KMS-11 (cell line): Measurements from ENCODE around the gene PYROXD2.

Experiments used
- H2AFZ ChIP-seq: fragments of 200-600 bp; sonication (generic); 2 replicates; pipeline ENCODE4 v1.6.1; 2016; ENCODE audit warnings: antibody characterized with exemption, mixed run types, low read depth
- H3K27ac ChIP-seq: fragments of 200-600 bp; sonication (generic); 2 replicates; pipeline ENCODE4 v1.6.1; 2016; ENCODE audit warnings: mild to moderate bottlenecking, mixed run types
- H3K27me3 ChIP-seq: fragments of 200-600 bp; sonication (generic); 2 replicates; pipeline ENCODE4 v1.6.1; 2017; ENCODE audit warnings: mild to moderate bottlenecking, low read depth, mixed run types, moderate library complexity; ENCODE audit not compliant: insufficient read depth
- H3K36me3 ChIP-seq: fragments of 200-600 bp; sonication (generic); 2 replicates; pipeline ENCODE4 v1.6.1; 2017; ENCODE audit warnings: mild to moderate bottlenecking, mixed run types; ENCODE audit not compliant: insufficient read depth
- H3K4me1 ChIP-seq: fragments of 200-600 bp; sonication (generic); 2 replicates; pipeline ENCODE4 v1.6.1; 2016; ENCODE audit warnings: mild to moderate bottlenecking, low read depth, mixed run types; ENCODE audit not compliant: poor library complexity, severe bottlenecking
- H3K4me2 ChIP-seq: fragments of 200-600 bp; sonication (generic); 2 replicates; pipeline ENCODE4 v1.7.0; 2016; ENCODE audit warnings: mild to moderate bottlenecking, mixed run types
- H3K4me3 ChIP-seq: fragments of 200-600 bp; sonication (generic); IDR thresholded peaks from 2 replicates; pipeline ENCODE4 v1.6.1; 2017; ENCODE audit warnings: low read depth, low read length, mixed read lengths; ENCODE audit not compliant: insufficient read depth
- H3K79me2 ChIP-seq: fragments of 200-600 bp; sonication (generic); 2 replicates; pipeline ENCODE4 v1.6.1; 2016; ENCODE audit warnings: low read depth, mixed run types; ENCODE audit not compliant: insufficient read depth
- H3K9ac ChIP-seq: fragments of 200-600 bp; sonication (generic); 2 replicates; pipeline ENCODE4 v1.6.1; 2016; ENCODE audit warnings: mild to moderate bottlenecking, mixed run types
- H4K20me1 ChIP-seq: fragments of 200-600 bp; sonication (generic); 2 replicates; pipeline ENCODE4 v1.6.1; 2016; ENCODE audit warnings: mild to moderate bottlenecking, mixed run types; ENCODE audit not compliant: insufficient read depth
- TF ChIP-seq, protein P1 (sequence below): fragments of 200-600 bp; sonication (generic); conservative IDR thresholded peaks from 2 replicates; pipeline ENCODE4 v1.6.1; 2017; ENCODE audit warnings: low read depth, mild to moderate bottlenecking, antibody characterized with exemption, low read length, moderate library complexity, mixed read lengths

The PYROXD2 gene

GRCh38 chr10:98456043-98456570 is 41.1 kb upstream of the PYROXD2 start:
- Histone ChIP-seq H3K27me3 (no peaks in the 10 kb centered on the region), H2AFZ (no peak overlapping the region), H3K9ac (no peak overlapping the region), H3K4me1 (no peaks in the 10 kb centered on the region), H3K4me2 (no peak overlapping the region), H3K36me3 (no peaks in the 10 kb centered on the region), H3K79me2 (no peaks in the 10 kb centered on the region), H3K4me3 (no peak overlapping the region), H3K27ac (no peak overlapping the region), H4K20me1 (no peaks in the 10 kb centered on the region)
- TF ChIP-seq, protein P1, sequence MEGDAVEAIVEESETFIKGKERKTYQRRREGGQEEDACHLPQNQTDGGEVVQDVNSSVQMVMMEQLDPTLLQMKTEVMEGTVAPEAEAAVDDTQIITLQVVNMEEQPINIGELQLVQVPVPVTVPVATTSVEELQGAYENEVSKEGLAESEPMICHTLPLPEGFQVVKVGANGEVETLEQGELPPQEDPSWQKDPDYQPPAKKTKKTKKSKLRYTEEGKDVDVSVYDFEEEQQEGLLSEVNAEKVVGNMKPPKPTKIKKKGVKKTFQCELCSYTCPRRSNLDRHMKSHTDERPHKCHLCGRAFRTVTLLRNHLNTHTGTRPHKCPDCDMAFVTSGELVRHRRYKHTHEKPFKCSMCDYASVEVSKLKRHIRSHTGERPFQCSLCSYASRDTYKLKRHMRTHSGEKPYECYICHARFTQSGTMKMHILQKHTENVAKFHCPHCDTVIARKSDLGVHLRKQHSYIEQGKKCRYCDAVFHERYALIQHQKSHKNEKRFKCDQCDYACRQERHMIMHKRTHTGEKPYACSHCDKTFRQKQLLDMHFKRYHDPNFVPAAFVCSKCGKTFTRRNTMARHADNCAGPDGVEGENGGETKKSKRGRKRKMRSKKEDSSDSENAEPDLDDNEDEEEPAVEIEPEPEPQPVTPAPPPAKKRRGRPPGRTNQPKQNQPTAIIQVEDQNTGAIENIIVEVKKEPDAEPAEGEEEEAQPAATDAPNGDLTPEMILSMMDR, result no peak

- no peaks in the 10 kb centered on the region for H3K27me3 ChIP-seq
- no peaks in the 10 kb centered on the region for H3K4me1 ChIP-seq
- H3K4me3 ChIP-seq, result no peak overlapping the region
- TF ChIP-seq, protein P1, result no peak
- H2AFZ ChIP-seq, result no peak overlapping the region
- no peaks in the 10 kb centered on the region for H3K79me2 ChIP-seq
- H3K36me3 ChIP-seq, result no peaks in the 10 kb centered on the region
- H3K27ac ChIP-seq, result no peak overlapping the region
- H4K20me1 ChIP-seq, result no peaks in the 10 kb centered on the region
- H3K9ac ChIP-seq, result no peak overlapping the region
- H3K4me2 ChIP-seq, result no peak overlapping the region
Observed at GRCh38 chr10:98453729-98454128, 38.7 kb upstream of the PYROXD2 start.

GRCh38 chr10:98450618-98451017 is 35.6 kb upstream of the PYROXD2 start:
- no peaks in the 10 kb centered on the region for H3K27me3 ChIP-seq
- H4K20me1 ChIP-seq, result no peaks in the 10 kb centered on the region
- no peak overlapping the region for H3K4me2 ChIP-seq
- no peak overlapping the region for H3K27ac ChIP-seq
- peaks cover 9% of the 10 kb centered on the region for H3K79me2 ChIP-seq
- peaks cover 11% of the 10 kb centered on the region for H3K4me1 ChIP-seq
- no peak overlapping the region for H2AFZ ChIP-seq
- H3K4me3 ChIP-seq, result no peak overlapping the region
- no peak overlapping the region for H3K9ac ChIP-seq
- H3K36me3 ChIP-seq, result no peaks in the 10 kb centered on the region
- TF ChIP-seq, protein P1, result no peak

DNA sequence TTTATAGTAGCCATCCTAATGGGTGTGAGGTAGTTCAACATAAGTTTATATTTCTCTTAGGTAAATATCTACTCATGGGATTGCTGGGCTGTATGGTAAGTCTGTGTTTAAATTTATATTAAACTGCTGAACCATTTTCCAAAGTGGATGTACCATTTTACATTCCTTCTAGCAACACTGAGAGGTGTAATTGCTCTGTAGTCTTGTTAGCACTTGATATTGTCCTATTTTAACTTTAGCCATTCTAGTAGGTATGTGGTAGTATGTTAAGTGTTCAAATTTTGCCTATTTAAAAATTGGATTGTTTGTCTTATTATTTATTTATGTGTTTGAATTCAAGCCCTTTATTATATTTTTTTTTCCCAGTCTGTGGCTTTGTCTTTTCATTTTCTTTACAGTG is 34.3 kb upstream of the PYROXD2 start:
- H3K27ac ChIP-seq, result no peak overlapping the region
- no peaks in the 10 kb centered on the region for H4K20me1 ChIP-seq
- no peaks in the 10 kb centered on the region for H3K27me3 ChIP-seq
- H3K79me2 ChIP-seq, result peaks cover 9% of the 10 kb centered on the region
- no peak overlapping the region for H3K9ac ChIP-seq
- H2AFZ ChIP-seq, result no peak overlapping the region
- H3K4me2 ChIP-seq, result no peak overlapping the region
- peaks cover 11% of the 10 kb centered on the region for H3K4me1 ChIP-seq
- no peak overlapping the region for H3K4me3 ChIP-seq
- no peaks in the 10 kb centered on the region for H3K36me3 ChIP-seq
- TF ChIP-seq, protein P1, result no peak
